Omental fat pad (tissue), 4 donors: ENCODE data around the gene CPA4. TPM values are rescaled to one million over a fixed set of nuclear protein-coding genes. Genes with fewer than 3 reads are reported as not detected.

Experiments used
- ATAC-seq: fragments of 150-250 bp; one replicate; pipeline ENCODE4 v1.9.1; 2016; ENCODE audit warnings: mild to moderate bottlenecking, moderate library complexity; ENCODE audit not compliant: low FRiP score
- DNase-seq: peaks from one replicate; pipeline ENCODE4 v3.0.0-alpha.2; 2019; ENCODE audit warnings: low spot score
- CTCF ChIP-seq, 3 donors: fragments of 450-650 bp; IDR thresholded peaks; one replicate each; pipeline ENCODE4 v1.5.1; 2016 to 2017; ENCODE audit warnings: antibody characterized with exemption in 3 of 3, mild to moderate bottlenecking in 3 of 3, moderate library complexity in 2 of 3
- total RNA-seq, 4 donors: library from RNA; depleted of rRNA; stranded (reverse); fragments of >200 nt; gene quantifications; one replicate each; pipeline ENCODE4 v1.1.0, GENCODE V29; 2016

Gene CPA4
- total RNA-seq, 4 donors from 2014 or later, result 3.0 to 9.7 (median 4.1) TPM; not detected in 1

- no peak for DNase-seq
- peak; percentile 57 for ATAC-seq
- no peak for TF ChIP-seq CTCF (IDR thresholded peaks at IDR 0.05)
Measured at GRCh38 chr7:130281260-130281659, 11.7 kb upstream of the CPA4 start.

GRCh38 chr7:130286881-130287280 lies 6.1 kb upstream of the CPA4 start:
- no peak for TF ChIP-seq CTCF (IDR thresholded peaks at IDR 0.05)
- DNase-seq, result no peak
- no peak for ATAC-seq

GRCh38 chr7:130288168-130288567 lies 4.8 kb upstream of the CPA4 start:
- TF ChIP-seq CTCF (IDR thresholded peaks at IDR 0.05), result no peak
- no peak for ATAC-seq
- no peak for DNase-seq

- TF ChIP-seq CTCF (IDR thresholded peaks at IDR 0.05), result no peak
- no peak for DNase-seq
- ATAC-seq, result no peak
Measured at GRCh38 chr7:130288829-130289228, 4.1 kb upstream of the CPA4 start.

- no peak for TF ChIP-seq CTCF (IDR thresholded peaks at IDR 0.05)
- no peak for DNase-seq
- ATAC-seq, result no peak
Measured at GRCh38 chr7:130289478-130289877, 3.5 kb upstream of the CPA4 start.

GRCh38 chr7:130290745-130291144 lies 2.2 kb upstream of the CPA4 start:
- no peak for TF ChIP-seq CTCF (IDR thresholded peaks at IDR 0.05)
- no peak for ATAC-seq
- no peak for DNase-seq

GRCh38 chr7:130293521-130293920 lies 560 bp downstream of the CPA4 start:
- no peak for TF ChIP-seq CTCF (IDR thresholded peaks at IDR 0.05)
- DNase-seq, result no peak

More at GRCh38 chr7:130293521-130293920, 560 bp downstream of the CPA4 start:
- ATAC-seq, result no peak
